CD4-positive, alpha-beta T cell (primary cell): ENCODE measurements around the gene GPR62. TPM values are rescaled to one million over a fixed set of nuclear protein-coding genes. Genes with fewer than 3 reads are reported as not detected.

ENCODE experiments used
- ATAC-seq: fragments of 200-7000 bp; cut with Tn5 transposase; one replicate; pipeline ENCODE4 v1.10.0; 2022; ENCODE audit warnings: mild to moderate bottlenecking; ENCODE audit not compliant: poor library complexity
- CTCF ChIA-PET: fragments of 350-600 bp; sonication (Branson Sonifier 250); formaldehyde crosslinking; loops from one replicate; lab custom pipeline; 2021; ENCODE audit warnings: antibody characterized with exemption, inconsistent platforms; lab: Charles Lee
- POLR2A ChIA-PET: fragments of 350-600 bp; sonication (Branson Sonifier 250); formaldehyde crosslinking; loops from one replicate; lab custom pipeline; 2021; ENCODE audit warnings: antibody characterized with exemption, inconsistent platforms; lab: Charles Lee
- DNase-seq, 14 experiments: peaks; one replicate each; pipeline ENCODE4 v3.0.0-alpha.2; 2013 to 2020; ENCODE audit warnings: mixed read lengths in 2 of 14
- H3K27ac ChIP-seq, 2 donors: one replicate each; pipeline versions ENCODE4 v1.5.1 to v1.7.0; 2013; ENCODE audit warnings: low read length in 2 of 2, low read depth in 1 of 2, mild to moderate bottlenecking in 1 of 2
- H3K27me3 ChIP-seq, 2 experiments: 1 replicate in 1 of 2; 2 replicates in 1 of 2; pipeline versions ENCODE4 v1.6.1 to v1.7.0; 2013; ENCODE audit warnings: low read length in 2 of 2, control low read depth in 1 of 2, mild to moderate bottlenecking in 1 of 2, moderate library complexity in 1 of 2; ENCODE audit not compliant: insufficient read depth in 2 of 2, control insufficient read depth in 1 of 2
- H3K36me3 ChIP-seq: one replicate; pipeline ENCODE4 v1.6.1; 2013; ENCODE audit warnings: low read length, control low read depth; ENCODE audit not compliant: insufficient read depth
- H3K4me1 ChIP-seq: one replicate; pipeline ENCODE4 v1.6.1; 2013; ENCODE audit warnings: low read length, control low read depth; ENCODE audit not compliant: insufficient read depth
- H3K4me3 ChIP-seq: one replicate; pipeline ENCODE4 v1.5.1; 2013; ENCODE audit warnings: mild to moderate bottlenecking, low read length, moderate library complexity
- H3K9me3 ChIP-seq, 2 experiments: 1 replicate in 1 of 2; 2 replicates in 1 of 2; pipeline versions ENCODE4 v1.6.1 to v1.7.0; 2013; ENCODE audit warnings: low read length in 2 of 2, mild to moderate bottlenecking in 2 of 2, control low read depth in 1 of 2, moderate library complexity in 1 of 2; ENCODE audit not compliant: control insufficient read depth in 1 of 2, insufficient read depth in 1 of 2
- H3K27ac Mint-ChIP-seq: one replicate; pipeline ENCODE4 v1.8.0; 2020; ENCODE audit warnings: mixed read lengths
- H3K27me3 Mint-ChIP-seq: one replicate; pipeline ENCODE4 v1.8.0; 2021; ENCODE audit warnings: mixed read lengths
- H3K36me3 Mint-ChIP-seq: one replicate; pipeline ENCODE4 v1.8.0; 2021; ENCODE audit warnings: low read depth, mixed read lengths
- H3K4me1 Mint-ChIP-seq: one replicate; pipeline ENCODE4 v1.8.0; 2021; ENCODE audit warnings: low read depth, mixed read lengths
- H3K4me3 Mint-ChIP-seq: one replicate; pipeline ENCODE4 v1.8.0; 2020; ENCODE audit warnings: mild to moderate bottlenecking, mixed read lengths
- H3K9me3 Mint-ChIP-seq: one replicate; pipeline ENCODE4 v1.8.0; 2020; ENCODE audit warnings: mixed read lengths
- CTCF ChIP-seq: fragments of 200-600 bp; IDR thresholded peaks from one replicate; pipeline ENCODE4 v1.8.0; 2022; ENCODE audit warnings: antibody characterized with exemption, mild to moderate bottlenecking
- intact Hi-C, 2 experiments: fragments of 100-400 bp; cut with DNase I in 1 of 2; cut with micrococcal nuclease in 1 of 2; formaldehyde crosslinking; loops; one replicate each; pipeline versions ENCODE4 v1.15.1 to v1.9.0; 2023 to 2025; cut with DNase I, micrococcal nuclease
- total RNA-seq, 174 experiments: library from RNA in 2 of 174; stranded (reverse) in 2 of 174; gene quantifications; one replicate each; pipeline ENCODE4 v1.2.3 and lab custom pipeline; 2021 to 2026

Gene GPR62
- total RNA-seq, 2 experiments from 2014 or later = not detected

GRCh38 chr3:51967384-51968169 lies 12.4 kb downstream of the GPR62 start, which contains the start of gene PCBP4:
Gene PCBP4, minus strand, starts transcription at chr3:51967454. Its CDS starts 6,214 bp downstream, at chr3:51961240.
- Histone ChIP-seq H3K27me3 (peaks cover 0 to 2% of the 10 kb centered on the region in 2 experiments), H3K4me3 (peak within 1 kb of the TSS; percentile 65), H3K9me3 (no peaks in the 10 kb centered on the region), H3K4me1 (peaks cover 33% of the 10 kb centered on the region), H3K27ac (peak within 1 kb of the TSS; percentile 38 to 44), H3K36me3 (no peaks in the 10 kb centered on the region)
- no peaks in the 10 kb centered on the region for H3K27me3 Mint-ChIP-seq
- ChIA-PET CTCF (no interaction called here), POLR2A (interaction anchor here (1.5 to 4.2 kb wide), 4 partner anchors 10 to 187 kb away, joined by 3 to 24 read pairs (median 9); partner anchors contain the start of genes ACY1, PARP3, POC1A and RRP9)
- peak within 1 kb of the TSS; percentile 62 for H3K27ac Mint-ChIP-seq
- TF ChIP-seq CTCF = no peak
- intact Hi-C loops = no loop called here
- no peaks in the 10 kb centered on the region for H3K9me3 Mint-ChIP-seq
- H3K4me3 Mint-ChIP-seq = peak within 1 kb of the TSS; percentile 91
- ATAC-seq = peak; percentile 76
- no peaks in the 10 kb centered on the region for H3K36me3 Mint-ChIP-seq
- peaks cover 40% of the 10 kb centered on the region for H3K4me1 Mint-ChIP-seq
- DNase-seq = peak in 7 of 14 experiments; percentile 40 to 69 (median 53)

DNA sequence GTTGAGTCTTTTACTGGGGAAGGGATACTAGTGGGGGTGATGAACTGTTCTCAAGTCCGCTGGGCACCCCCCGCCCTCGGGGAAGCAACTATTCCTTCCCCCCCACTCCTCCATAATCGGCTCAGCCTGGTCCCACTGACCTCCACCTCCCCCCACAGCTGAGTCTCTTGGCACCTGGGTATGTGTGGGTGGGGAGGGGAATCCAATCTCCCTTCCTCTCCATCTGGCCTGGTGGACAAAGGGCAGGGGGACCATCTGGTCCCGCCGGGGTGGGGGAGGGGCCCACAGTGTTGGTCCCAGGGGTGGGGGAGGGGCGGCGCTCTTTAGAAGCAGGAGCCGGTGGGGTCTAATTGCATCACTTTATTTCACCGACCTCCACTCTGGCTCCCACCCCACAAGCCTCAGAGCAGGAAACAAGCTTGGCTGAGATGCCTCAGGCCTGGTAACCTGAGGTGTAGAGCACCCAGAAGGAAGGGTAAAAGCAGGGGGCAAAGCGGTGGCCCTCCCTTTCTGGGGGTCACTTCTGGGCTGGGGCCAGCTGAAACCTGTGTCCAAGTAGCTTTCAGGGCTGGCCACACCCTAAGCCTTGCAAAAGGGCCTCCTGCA lies 13.1 kb downstream of the GPR62 start:
- Histone ChIP-seq H3K4me1 (peaks cover 40% of the 10 kb centered on the region), H3K36me3 (no peaks in the 10 kb centered on the region), H3K27me3 (peaks cover 0 to 2% of the 10 kb centered on the region in 2 experiments), H3K4me3 (peak overlapping the region; percentile 55), H3K27ac (peak overlapping the region; percentile 38 to 44), H3K9me3 (no peaks in the 10 kb centered on the region)
- Mint-ChIP-seq H3K4me3 (peak overlapping the region; percentile 91), H3K9me3 (no peaks in the 10 kb centered on the region), H3K27me3 (no peaks in the 10 kb centered on the region), H3K36me3 (no peaks in the 10 kb centered on the region), H3K4me1 (peaks cover 40% of the 10 kb centered on the region), H3K27ac (peak overlapping the region; percentile 26)
- ChIA-PET CTCF (interaction anchor here (0.8 kb wide), 1 partner anchor 88 kb away, joined by 3 read pairs; no protein-coding TSS in a partner anchor), POLR2A (interaction anchor here (0.9 to 4.2 kb wide), 4 partner anchors 9 to 28 kb away, joined by 3 to 24 read pairs (median 9); partner anchors contain the start of genes ACY1, PARP3, RPL29 and RRP9)
- TF ChIP-seq CTCF = no peak
- DNase-seq (no peak), ATAC-seq (no peak)
- intact Hi-C loops = no loop called here

GRCh38 chr3:51968883-51969678 lies 13.9 kb downstream of the GPR62 start:
- no peak for TF ChIP-seq CTCF
- no peaks in the 10 kb centered on the region for H3K36me3 ChIP-seq
- H3K9me3 ChIP-seq = no peaks in the 10 kb centered on the region
- intact Hi-C loops = no loop called here
- Mint-ChIP-seq H3K27me3 (no peaks in the 10 kb centered on the region), H3K9me3 (no peaks in the 10 kb centered on the region), H3K27ac (peak overlapping the region; percentile 26), H3K4me3 (peak overlapping the region; percentile 91), H3K36me3 (peaks cover 7% of the 10 kb centered on the region), H3K4me1 (peaks cover 47% of the 10 kb centered on the region)
- no peak for DNase-seq
- ChIA-PET CTCF (interaction anchor here (0.8 to 1.1 kb wide), 2 partner anchors 14 to 87 kb away, joined by 3 read pairs; no protein-coding TSS in a partner anchor), POLR2A (interaction anchor here (0.9 to 4.2 kb wide), 4 partner anchors 13 to 27 kb away, joined by 5 to 24 read pairs (median 6); partner anchors contain the start of genes ACY1, PARP3, RPL29 and RRP9)
- H3K4me3 ChIP-seq = no peak overlapping the region
- peaks cover 0 to under 1% of the 10 kb centered on the region in 2 experiments for H3K27me3 ChIP-seq
- H3K27ac ChIP-seq = peak overlapping the region in 1 of 2 donors; percentile 4
- ATAC-seq = no peak
- H3K4me1 ChIP-seq = peaks cover 48% of the 10 kb centered on the region
